ENCODE measurements around the gene GUCA1A.
A peak's percentile ranks its signal among the peaks of the same experiment; 100 is the strongest.

The GUCA1A gene

DNA sequence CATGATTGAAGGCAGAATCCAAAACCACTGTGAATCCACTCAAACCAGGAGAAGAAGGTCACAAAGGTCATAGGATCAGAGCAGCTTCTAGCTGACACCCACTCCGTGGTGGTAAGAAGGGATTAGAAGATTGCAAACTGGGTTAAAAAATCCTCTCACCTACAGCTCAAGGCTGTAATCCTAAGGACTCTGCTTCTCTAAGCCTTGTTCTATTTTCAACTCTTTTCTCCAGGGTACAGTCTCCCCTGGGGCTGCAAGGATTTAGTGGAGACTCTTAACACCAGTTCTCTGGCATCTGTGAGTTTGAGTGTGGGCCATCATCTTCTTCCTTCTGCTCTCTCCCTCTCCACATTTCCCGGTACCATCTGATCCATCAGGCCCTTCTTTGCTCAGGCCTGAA lies at the start of gene GUCA1A:
Gene GUCA1A (plus strand): TSS at position 264 of the 400 bp plus-strand sequence. CDS start 250 bp downstream, outside the sequence.
- no peak for DNase-seq

DNA sequence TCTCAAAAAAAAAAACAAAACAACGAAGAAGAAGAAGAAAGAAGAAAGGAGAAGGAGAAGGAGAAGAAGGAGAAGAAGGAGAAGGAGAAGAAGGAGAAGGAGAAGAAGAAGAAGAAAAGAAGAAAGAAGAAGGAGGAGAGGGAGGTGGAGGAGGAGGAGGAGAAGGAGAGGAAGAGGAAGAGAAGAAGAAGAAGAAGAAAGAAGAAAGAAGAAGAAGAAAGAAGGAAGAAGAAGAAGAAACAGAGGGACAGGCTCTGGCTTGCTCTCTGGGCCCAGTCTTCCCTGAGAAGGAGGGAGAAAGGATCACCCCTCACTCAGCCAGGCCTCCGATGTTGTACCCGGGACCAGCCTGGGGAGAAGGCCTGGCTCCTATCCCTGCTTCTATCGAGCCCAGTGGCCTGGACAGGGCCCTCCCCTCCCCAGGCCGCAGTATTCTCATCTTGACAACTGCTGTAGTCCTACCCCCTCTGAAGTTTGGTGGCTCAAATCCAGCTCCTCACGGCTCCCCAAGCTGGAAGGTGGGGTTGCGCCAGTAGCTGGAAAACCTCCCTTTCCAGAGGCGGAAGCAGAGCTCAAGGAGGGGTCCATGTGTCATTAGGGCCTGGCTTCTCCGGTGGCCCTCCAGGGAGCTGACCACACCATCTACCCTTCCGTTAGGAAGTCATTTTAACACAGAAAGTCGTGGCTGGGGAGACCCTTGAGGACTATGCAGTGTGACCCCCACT lies 49.6 kb upstream of the GUCA1A start:
- DNase-seq = no peak

DNA sequence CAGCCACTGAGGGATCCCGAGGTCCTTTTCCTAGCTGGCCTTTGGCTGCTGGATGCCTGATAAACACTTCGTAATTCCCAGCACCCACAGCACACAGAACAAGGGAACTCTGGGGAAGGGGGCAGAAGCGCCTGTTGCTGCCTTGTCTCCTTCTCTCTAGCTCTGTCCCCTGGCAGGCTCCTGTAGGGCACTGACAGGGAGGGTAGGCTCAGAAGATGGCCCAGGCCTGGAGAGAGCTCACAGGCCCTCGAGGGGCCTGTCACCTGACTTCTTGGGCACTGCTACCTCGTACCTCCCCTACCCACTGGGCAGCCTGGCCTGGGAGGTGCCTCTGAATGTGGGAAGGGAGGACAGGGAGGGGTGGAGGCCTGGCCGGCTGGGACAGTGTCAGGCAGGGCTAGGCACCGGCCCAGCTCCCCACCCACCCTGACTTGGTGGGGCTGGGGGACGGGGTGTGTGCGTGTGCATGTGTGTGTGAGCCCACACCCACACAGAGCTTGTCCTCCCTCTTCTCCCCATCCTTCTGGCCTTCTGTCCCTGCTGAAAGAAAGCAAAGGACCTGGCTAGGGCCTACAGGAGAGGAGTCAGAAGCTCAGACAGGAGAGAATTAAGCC lies 48.8 kb upstream of the GUCA1A start:
- no peak for DNase-seq

DNA sequence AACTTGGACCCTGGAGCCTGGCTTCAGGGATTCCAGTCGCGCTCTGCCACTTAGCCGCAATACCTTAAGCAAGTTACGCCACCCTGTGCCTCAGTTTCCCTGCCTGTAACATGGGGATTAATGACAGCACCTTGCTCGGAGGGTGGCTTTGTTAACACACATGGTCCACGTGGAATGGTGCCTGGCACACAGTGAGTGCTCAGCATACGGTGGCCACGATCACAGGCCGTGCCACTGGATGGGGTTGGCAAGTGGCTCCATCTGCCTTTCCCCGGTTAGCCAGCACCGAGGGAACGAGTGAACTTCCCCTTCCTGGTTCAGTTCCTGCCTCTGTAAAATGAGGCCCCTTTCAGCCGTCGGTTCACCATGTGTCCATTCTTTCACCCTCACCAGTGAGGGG lies 47.9 kb upstream of the GUCA1A start:
- no peak for DNase-seq

DNA sequence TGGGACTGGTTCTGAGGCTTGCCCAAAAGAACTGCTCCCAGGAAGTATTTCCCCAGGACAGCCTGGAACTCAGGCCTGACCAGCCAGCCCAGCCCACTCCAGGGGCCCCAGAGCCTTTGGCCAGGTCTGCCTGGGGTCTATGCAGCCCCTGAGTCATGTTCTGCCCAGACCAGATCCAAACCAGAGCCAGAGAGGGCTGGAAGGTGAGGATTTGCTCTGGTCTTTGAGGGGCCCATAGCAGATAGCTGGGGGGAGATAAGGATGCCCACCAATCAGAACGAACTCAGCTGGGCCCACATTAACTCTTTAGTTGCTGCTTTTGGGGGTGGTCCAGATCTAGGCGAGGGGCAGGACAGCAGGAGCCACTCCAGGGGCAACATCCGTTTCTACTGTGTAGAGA lies 47.5 kb upstream of the GUCA1A start:
- no peak for DNase-seq

DNA sequence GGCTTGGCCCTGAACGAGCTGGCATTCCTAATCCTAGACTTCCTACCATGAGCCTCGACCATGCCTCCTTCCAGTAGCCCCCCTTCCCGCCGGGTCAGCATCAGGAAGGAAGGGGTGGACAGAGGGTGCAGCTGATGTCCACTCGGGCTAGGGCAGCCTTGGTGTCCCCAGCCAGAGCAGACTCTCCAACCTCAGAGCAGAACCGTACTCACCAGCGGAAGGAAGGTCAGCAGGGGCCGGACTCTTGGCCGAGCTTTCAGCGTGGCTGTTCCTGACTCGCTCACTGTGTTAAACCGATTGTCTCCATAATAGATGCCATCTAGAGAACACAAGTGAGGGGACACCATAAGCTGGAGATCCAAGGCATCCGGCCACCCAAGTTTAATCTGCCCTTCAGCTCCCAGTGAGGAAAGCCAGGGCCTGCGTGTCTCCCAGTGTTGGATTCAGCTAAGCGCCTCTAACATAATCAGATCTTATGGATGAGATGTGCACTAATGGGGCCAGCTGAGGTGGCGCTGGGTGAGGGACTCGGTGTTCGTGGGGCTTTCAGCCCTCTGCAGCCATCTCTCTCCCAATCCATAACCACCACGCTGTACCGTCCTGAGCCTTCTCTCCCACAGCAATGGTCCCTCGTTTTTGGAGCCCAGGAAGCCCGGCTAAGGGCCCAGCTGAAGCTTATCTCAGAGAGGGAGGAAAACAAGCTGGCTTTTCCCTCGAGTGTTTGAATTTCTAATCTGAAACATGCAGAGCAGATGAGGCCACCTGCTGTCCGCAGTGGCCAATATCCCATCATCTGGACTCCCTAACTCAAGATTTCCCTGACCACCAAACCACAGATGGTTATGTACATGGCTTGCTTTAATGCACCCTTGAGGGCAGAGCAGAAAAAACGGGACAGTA lies 44.5 kb upstream of the GUCA1A start:
- DNase-seq = no peak

DNA sequence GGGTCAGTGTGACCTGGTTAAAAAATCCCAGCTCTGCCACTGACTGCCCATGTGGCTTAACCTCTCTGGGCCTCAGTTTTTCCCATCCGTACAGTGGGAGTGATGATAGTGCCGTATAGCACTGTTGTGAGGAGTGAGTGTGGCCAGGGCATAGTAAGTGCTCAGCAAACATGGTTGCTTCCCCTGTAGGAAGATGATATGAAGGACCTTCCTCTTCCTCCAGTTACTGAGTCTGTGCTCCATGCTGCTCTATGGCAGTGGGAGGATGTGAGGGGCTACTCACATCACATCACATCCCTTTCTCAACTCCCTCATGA lies 43.8 kb upstream of the GUCA1A start:
- DNase-seq = no peak

DNA sequence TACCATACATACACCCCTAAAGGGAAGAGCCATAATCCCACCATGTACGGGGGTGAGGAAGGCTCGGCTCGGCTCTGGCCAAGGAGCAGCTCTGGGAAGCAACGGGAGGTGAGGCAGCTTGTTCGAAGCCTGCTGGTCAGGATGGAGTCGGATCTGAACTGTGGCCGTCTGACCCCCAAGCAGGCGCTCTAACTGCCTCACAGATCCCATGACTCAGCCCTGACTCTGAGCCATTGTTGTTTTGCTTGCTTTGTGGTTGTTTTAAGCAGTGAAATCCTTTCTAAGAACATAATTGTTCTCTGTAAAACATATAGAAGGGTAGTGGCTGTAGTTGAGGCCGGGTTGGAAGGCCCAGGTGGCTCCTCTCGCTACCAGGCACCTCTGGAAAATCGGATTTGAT lies 41.6 kb upstream of the GUCA1A start:
- DNase-seq = no peak

DNA sequence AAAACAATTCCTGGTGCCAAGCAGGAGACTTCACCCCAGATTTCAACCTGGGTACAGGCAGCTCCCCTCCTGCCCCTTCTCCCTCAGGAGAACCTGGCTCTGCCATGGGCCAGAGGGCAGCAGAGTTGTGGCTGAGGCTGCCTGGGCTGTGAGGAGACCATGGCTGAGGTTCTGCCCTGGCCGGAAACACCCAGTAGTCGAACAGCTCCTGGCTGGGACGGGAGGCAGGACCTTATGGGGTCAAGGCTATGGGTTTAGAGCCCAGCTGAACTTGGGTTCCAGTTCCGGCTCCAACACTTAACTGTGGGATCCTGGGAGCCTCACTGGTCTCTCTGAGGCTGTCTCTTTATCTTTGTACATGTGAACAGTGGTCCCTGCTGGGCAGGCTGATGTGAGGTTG lies 39.2 kb upstream of the GUCA1A start:
- no peak for DNase-seq

DNA sequence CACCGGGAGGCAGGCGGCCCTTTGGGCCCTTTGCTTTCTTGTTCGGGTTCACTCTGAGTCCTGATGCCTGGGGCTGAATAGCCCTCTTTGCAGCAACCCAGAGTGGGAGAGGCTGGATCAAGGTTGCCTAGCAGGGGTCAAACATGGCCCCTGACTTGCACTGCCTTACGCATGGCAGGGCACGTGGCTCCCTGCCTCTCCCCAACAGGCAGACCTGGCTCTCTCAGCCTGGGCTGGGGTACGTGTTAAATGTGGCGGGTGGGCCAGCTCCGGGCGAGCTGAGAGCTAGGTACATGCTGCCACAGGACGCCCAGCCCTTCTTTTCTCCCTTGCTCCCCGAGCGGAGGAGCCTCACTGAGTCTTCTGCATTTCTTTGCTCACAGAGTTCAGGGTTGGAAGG lies 38.0 kb upstream of the GUCA1A start:
- DNase-seq = no peak

DNA sequence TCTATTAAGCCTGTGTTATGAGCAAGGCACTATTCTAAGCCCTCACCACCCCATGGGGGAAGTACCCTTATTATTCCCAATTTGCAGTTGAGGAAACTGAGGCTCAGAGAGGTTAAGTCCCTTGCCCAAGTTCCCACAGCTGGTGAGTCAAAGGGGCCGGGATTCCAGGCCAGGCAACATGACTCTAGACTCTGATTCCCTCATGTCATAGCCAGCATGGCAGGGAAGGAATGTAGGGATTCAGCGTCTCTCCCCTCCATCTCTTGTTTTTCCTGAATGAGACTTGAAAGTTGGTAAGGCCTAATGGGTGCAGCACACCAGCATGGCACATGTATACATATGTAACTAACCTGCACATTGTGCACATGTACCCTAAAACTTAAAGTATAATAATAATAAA lies 37.4 kb upstream of the GUCA1A start:
- DNase-seq = no peak

DNA sequence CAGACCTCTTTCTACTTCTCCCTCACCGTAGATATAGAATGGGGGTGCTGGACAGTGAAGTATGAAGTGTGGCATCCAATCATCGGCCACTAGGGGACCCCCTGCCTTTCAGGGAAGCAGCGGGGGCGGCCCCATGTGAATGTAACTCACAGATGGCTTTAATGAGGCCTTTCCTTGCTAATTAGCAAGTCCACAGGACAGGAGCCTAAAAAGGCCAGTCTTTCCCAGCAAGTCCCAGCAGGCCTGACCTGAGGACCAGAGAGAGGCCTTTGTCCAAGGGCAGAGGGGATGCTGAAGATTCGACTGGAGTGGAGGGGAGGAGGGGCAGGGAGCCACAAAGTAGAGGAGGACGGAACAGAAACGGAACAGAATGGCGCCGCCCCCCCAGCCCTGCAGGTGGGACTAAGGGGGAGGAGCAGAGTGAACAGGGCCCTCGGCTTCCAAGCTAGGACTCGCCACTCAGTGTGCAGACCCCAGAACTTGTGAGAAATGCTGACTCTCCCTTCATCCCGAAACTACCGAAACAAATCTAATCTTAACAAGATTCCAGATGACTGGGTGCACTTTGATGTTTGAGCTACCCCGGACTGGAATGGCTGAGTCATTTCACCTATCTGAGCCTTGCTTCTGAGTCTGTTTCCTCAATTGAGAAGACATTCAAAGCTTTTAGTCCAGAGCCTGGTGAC lies 36.5 kb upstream of the GUCA1A start:
- DNase-seq = no peak

DNA sequence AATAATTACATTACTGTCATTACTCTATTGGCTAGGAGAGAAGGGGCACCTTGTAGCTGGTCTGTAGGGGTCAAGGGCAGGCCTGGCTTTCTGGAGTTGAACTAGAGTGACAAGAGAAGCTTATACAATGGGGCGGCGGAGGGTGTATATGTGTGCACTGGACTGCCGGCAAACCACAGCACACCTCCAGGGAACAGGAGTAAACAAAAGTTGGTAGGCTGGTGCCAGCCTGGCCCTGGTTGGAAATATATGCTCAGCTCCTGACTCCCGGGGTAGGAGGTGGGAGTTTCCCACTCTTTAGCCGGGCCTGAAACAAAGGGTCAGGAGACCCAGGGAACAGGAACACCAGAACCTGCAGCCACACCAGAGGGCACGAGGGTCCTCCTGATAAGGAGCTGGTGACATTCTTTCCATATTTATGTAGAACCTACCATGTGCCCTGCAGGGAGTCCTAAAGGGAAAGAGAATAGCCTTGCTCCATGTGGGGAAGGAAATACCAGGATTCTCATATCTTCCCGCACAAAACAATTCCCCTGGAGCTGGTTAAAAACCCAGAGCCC lies 35.9 kb upstream of the GUCA1A start:
- DNase-seq = no peak

DNA sequence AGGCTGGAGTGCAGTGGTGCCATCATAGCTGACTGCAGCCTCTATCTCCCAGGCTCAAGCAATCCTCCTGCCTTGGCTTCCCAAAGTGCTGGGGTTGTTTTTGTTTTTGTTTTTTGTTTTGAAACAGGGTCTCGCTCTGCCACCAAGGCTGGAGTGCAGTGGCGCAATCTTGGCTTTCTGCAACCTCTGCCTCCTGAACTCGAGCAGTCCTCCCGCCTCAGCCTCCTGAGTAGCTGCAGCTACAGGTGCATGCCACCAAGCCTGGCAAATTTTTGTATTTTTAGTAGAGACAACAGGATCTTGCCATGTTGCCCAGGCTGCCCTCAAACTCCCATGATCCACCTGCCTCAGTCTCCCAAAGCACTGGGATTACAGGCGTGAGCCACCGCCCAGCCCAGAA lies 35.0 kb upstream of the GUCA1A start:
- no peak for DNase-seq

DNA sequence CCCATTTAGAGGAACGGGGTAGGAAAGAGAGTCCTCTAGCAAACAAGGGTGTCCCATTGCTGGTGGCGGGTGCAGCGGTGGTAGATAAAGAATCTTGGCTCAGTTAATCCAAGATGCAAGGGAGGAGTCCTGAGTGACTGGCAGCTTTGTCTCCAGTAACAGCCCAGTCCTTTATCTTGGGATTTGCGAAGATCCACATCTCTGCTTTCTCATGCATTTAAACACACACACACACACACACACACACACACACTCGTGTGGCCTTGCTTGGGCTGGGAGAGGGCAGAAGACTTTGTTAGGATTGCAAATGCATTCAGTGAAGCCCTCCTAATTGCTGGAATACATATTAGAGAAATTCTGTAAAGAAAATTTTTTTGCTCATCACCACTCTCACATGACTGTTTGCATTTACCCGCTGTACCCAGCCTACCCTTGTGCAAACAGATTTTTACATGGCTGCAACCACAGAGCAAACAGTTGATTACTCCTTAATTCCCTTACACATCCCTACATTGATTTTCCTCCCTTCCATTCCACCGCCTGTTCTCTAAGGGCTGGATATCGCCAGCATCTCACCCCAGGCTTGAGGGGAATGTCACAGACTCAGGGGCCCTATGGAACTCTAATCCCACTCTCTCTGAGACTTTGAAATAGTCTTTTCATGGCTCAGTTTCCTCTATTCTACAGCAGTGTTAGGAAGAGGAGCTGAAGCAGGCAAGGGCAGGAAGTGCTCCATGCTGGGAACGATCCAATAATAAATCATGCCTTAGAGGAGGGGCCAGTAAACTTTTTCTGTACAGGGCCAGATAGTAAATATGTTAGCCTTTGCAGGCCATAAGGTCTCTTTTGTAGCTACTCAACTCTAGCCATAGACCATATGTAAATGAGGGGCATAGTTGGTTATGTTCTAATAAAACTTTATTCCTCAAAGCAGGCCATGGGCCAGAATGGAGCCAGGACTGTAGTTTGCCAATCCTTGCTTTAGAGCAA lies 34.2 kb upstream of the GUCA1A start:
- DNase-seq = no peak

DNA sequence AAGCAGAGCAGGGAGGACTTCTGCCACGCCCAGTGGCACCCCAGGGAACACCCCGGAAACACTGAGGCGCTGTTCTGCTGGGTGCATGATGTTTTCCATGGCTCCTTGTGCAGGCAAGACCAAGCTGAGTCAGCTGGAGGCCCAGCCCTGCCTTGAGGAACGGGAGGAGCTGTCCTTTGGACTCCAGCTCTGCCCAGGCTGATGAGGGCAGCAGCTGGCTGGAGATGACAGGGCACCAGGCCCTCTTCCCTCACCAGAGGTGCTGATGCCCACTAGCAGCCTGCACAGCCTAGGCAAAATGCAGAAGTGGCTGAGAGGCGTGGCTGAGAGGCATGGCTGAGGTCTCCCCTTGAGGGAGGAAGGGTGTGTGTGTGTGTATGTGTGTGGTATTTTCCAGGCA lies 33.1 kb upstream of the GUCA1A start:
- DNase-seq = peak; percentile 17

DNA sequence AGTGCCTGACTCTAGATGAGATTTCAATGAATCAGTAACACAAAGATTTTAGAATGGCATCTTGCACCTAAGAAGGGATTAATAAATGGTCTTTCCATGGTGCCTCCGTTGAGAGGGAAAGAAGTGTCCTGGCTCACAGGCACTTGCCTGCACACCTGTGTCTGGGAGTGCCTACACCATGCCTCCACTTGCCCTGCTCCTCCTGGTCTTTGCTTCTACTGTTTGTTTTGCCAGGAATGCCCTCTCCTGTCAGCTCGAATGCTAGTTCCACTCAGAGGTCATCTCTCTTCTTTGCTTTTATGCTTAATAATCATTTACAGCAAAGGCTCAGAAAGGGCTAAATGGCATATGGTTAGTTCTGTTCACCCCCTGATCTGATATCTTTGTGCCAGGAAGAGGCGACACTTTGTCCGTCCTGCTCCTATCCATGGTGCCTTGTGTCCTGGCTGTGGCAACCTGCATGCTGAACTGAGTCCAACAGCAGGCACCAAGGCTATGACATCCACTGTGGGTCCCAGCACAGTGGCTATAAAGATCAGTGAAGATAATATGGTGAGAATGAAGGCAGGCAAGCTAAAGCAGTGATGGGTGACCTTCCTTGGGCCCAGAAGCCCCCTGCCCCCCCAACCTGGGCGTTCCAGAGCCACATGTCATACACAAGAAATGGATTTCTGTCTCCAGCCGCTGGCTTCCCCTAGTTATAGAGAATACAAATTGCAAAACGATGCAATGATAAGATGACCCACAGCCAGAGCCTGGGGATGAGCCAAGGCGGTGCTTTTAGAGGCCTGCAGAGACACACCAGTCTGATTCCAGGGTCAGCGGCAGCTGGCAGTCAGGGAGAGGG lies 32.2 kb upstream of the GUCA1A start:
- DNase-seq = no peak

DNA sequence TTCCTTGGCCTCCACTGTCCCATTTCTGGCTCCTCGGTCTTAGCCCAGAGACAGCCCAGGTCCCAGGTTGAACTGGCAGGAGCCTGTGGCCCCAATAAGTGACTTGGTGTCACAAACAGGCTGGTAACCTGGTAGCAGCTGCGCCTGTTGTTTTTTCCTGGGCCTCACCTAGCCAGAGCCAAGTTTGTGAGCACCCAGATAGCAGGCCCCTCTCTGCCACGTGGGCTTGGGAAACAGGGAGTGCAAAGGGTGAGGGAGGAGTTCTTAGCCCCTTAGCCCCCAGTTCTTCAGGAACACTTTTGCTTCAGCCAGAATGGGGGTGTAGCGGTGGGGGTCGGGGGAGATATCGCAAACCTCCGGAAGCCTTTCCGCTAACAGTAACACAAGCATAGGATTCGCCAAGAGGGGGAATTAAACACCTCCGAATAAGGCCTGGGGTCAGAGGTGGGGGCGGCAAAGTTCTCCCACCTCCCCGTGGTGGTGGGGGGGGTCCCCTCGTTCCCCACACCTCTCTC lies 31.5 kb upstream of the GUCA1A start:
- no peak for DNase-seq

DNA sequence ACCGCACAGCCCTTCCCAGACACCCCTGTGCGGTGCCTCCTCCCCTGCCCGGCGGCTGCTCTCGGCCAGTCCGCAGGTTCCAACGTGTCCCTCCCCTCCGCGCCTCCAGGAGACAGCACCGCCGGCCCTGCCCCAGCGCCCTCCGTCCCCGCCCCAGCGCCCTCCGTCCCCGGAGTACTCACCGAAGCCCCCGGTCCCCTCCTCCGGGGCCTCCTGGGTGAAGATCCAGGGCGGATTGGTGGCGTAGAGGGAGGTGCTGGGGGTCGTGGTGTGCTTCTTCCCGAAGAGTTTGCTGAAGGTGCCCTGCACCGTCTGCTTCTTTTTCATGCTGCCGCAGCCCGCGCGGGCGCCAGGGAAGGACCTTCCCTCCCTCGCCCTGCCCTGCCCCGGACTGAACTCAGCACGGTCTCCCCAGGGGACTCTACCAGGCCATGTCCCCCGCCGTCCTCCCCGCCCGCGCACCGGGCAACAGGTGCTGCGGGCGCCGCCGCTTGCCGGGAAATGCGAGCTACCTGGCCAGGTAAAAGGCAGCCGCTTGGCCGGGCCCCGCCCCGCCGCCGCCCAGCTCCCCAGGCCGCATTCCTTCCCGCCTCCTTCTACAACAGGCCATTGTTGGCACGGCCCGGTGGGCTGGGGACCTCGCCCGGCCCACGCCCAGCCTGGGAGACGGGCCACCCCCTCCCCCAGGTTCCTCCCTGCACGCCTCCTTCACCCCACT lies 30.9 kb upstream of the GUCA1A start, which contains the start of gene C6orf132:
Gene C6orf132 (minus strand): TSS at position 503 of the 718 bp plus-strand sequence. CDS start 176 bp downstream, at position 327.
- no peak for DNase-seq

DNA sequence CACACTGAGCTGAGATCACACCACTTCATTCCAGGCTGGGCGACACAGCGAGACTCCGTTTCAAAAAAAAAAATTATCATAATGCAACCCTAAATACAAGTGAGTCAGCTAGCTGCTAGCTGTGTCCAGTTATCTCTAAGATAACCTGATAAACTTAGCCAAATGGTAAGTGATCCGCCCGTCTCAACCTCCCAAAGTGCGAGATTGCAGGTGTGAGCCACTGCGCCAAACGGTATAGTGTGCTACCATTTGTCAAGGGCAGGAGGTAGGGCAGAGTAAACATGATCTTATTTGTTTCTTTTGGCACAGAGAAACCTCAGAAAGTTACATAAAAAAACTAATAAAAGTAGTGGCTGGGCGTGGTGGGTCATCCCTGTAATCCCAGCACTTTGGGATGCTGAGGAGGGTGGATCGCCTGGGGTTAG lies 26.0 kb upstream of the GUCA1A start:
- no peak for DNase-seq
